ENCODE measurements around the gene TECTB.

DNA sequence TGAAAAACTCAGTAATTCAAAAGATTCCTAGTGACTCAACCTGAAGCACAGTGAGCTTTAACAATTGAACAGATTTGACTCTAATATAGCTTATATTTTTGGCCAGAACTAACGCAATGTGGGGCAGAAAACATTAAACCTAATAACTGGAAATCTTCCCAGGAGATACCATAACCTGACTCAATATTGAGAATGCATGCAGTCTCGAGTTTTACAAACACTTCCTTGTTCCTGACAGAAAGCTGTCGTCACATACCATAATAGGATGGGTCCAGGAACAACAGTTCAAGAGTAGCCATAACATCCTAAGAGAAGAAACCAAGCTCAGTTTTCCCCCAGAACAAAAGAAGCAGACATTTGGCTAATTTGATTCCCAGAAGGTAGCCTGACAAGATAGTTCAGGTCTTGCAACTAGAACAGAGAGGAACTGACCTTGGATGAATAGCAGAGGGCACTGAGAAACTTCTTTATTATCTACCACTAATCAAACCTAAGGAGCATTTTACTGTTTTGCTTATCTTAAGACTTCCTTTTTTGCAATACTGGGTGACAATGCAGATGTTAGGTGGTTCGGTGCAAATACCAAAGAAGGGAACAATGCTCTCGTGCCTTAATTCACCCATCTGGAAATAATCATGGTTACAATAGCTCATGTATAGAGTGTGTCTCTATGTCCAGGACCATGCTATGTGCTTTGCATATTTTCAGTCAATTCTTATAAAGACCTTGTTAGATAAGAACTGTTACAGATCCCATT is 52.1 kb downstream of the TECTB start:
- TF ChIP-seq SUZ12 (IDR thresholded peaks at IDR 0.05; ENCODE audit: extremely low read depth, insufficient read depth, insufficient read length) (no peak), ZNF274 (IDR thresholded peaks at IDR 0.05; ENCODE audit: low read depth, low read length) (no peak)
